ENCODE measurements around the gene FAM53B.
"Not testable (repeated sequence)": the region's sequence is repeated elsewhere in the genome, so short reads cannot be mapped to it uniquely, and the experiment has no call there.

FAM53B gene

GRCh38 chr10:124744102-124745050 is at the start of gene FAM53B:
FAM53B (minus strand) TSS chr10:124744378; CDS start chr10:124706713, 37,665 bp downstream.
- peak; percentile 84 for DNase-seq

GRCh38 chr10:124792998-124793352 is 48.8 kb upstream of the FAM53B start:
- DNase-seq, result no peak

- DNase-seq, result peak; percentile 88
Measured at GRCh38 chr10:124791547-124792348, 47.6 kb upstream of the FAM53B start, which contains the start of gene EEF1AKMT2. EEF1AKMT2 (minus strand) TSS chr10:124791887; CDS start chr10:124791833, 54 bp downstream.

DNA sequence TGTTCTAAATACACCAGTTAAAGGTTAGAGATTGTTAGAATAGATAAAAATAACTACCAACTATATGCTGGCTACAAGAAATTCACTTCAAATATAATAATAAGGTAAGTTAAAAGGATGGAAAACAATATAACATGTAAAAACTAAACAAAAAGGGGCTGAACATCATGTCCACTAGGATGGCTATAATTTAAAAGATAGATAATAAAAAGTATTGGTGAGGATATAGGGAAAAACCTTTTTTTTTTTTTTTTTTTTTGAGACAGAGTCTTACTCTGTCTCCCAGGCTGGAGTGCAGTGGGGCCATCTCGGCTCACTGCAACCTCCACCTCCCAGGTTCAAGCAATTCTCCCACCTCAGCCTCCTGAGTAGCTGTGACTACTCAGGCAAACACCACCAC is 38.7 kb upstream of the FAM53B start:
- DNase-seq, result not testable (repeated sequence)

DNA sequence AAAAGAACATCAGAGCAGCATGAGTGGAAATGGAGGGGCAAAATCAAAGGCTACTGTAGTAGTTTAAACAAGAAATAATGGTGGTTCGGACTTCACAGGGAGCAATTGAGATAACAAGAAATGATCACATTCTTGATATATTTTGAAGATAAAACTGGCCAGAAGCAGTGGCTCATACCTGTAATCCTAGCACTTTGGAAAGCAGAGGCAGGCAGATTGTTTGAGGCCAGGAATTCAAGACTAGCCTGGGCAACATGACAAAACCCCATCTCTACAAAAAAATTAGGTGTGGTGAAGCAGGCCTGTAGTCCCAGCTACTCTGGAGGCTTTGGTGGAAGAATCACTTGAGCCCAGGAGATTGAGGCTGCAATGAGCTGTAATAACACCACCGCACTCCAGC is 24.6 kb upstream of the FAM53B start:
- DNase-seq, result no peak

DNA sequence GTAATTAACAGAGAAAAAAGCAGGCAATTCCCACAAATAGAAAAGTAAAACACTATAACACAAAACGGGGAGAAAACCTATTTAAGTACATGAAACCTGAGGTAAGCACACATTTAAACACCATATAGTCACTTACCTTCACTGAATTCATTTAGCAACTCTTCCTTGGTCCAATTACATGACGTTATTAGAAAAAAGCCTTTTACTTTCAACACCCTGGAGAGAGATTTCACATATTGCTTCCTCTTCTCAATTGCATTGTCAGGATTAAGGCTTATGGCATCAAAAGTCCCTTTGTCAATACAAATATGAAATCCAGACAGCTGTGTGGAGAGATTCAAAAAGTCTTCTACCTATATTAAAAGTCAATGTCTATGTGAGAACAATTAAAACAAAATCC is 21.1 kb upstream of the FAM53B start:
- DNase-seq, result no peak

- no peak for DNase-seq
Measured at GRCh38 chr10:124763267-124763666, 19.1 kb upstream of the FAM53B start.

GRCh38 chr10:124762281-124762680 is 18.1 kb upstream of the FAM53B start:
- no peak for DNase-seq

DNA sequence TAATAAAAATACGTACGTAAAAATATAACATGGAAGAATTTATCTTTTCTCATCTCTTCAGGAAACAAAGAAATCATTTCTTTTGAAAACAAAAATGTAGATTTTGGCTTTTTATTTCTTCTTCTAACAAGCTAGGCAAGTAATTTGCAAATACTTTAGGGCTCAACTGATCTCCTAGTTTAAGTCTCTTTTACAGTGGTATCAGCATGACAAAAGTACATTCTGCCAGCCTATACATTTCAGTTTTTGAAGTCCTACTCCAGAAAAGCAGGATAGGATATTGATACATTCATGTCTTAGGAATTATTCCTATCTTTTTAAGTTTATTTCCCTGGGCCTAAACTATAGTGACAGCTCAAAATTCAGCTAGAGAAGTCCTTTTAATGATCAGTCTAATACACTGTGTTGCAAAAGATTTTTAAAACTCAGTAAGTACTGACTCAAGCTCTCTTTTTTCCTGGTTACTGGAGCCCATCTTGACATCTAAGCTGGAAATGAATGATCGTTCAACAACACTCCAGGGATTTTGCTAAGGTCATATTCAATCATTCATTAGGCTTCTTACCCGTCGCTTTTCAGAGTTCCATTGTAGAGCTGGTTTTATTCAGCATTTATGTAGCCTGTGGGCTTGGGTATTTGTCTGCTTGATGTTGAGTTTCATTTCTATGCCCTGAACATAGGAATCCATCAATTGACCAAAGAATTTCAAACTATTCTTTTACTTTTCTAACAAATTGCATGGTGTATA is 12.2 kb upstream of the FAM53B start:
- DNase-seq, result no peak

GRCh38 chr10:124755581-124755980 is 11.4 kb upstream of the FAM53B start:
- DNase-seq, result no peak

DNA sequence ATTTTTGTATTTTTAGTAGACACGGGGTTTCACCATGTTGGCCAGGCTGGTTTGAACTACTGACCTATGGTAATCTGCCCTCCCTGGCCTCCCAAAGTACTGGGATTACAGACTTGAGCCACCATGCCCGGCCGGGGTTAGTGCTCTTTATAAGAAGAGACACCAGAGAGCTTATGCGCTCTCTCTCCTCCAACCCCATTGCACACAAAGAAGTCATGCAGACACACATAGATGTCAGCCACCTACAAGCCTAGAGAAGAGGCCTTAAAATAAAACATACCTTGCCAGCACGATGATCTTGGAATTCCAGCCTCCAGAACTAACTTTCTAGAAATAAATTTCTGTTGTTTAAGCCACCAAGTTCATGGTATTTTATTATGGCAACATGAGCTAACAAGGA is 10.0 kb upstream of the FAM53B start:
- DNase-seq, result no peak

DNA sequence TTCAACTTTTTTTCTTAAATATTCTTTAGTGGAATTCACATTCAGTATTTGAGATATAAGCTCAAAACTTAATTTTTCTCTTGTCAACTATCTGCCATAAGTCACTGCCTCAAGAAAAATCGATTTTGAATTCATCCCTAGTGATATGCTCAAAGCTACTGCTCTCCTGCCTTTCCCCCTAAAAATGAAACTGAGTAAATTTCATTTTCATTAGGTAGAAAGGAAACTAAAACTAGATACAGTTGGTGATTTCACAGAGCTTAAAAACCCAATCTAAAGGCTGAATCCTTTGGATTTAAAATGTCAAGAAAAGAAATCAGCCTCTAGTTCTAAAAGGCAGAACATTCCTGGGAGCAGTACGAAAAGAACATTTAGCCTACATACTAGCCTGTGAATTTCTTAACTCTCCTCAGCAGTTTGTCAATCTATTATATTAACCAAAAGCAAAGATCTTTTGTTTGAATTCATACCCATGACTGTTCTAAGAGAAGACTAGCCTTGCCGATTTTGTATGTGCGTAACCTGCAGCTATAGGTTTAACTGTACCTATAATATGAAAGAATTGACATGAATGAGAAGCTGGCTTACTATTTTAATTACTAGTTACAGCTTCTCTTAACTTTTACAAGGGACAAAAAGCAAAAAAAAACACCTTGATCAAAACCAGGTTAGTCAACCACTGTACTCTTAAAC is 4.9 kb upstream of the FAM53B start:
- no peak for DNase-seq

- DNase-seq, result no peak
Measured at GRCh38 chr10:124748166-124748565, 4.0 kb upstream of the FAM53B start.

GRCh38 chr10:124747745-124748144 is 3.6 kb upstream of the FAM53B start:
- no peak for DNase-seq

DNA sequence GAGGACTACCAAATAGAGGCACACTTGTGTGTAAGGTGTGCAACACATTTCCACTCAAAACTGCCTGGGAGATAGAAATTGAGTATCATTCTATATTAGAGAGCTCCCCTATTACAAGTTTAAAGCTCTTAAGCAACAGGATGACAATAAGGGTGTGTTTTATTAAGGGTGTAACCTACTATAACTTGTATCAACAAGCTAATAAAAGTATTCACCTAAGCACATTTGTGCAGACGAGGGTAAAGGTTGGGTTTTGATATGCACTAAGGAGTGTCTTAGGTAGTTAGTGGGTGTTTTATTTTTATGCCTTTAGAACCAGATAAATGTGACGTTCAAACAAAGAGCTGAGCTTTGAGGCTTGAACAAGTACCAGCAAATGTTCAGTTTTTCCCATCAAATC is 2.8 kb upstream of the FAM53B start:
- DNase-seq, result no peak

DNA sequence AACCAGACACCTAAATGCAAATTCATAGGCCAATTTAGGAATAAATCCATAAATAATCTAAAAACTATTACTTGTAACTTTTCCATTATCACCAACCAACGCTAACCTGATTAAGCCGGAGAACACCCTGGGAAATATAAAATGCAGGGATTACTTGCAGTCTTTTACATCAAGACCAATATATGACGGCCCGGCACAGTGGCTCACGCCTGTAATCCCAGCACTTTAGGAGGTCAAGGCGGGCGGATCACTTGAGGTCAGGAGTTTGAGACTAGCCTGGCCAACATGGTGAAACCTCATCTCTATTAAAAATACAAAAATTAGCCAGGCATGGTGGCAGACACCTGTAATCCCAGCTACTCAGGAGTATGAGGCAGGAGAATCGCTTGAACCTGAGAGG is 2.3 kb upstream of the FAM53B start:
- not testable (repeated sequence) for DNase-seq

GRCh38 chr10:124745673-124746072 is 1.5 kb upstream of the FAM53B start:
- DNase-seq, result peak; percentile 76

GRCh38 chr10:124745252-124745651 is 1.1 kb upstream of the FAM53B start:
- DNase-seq, result no peak

- DNase-seq, result no peak
Measured at GRCh38 chr10:124743191-124744101, 732 bp downstream of the FAM53B start.

DNA sequence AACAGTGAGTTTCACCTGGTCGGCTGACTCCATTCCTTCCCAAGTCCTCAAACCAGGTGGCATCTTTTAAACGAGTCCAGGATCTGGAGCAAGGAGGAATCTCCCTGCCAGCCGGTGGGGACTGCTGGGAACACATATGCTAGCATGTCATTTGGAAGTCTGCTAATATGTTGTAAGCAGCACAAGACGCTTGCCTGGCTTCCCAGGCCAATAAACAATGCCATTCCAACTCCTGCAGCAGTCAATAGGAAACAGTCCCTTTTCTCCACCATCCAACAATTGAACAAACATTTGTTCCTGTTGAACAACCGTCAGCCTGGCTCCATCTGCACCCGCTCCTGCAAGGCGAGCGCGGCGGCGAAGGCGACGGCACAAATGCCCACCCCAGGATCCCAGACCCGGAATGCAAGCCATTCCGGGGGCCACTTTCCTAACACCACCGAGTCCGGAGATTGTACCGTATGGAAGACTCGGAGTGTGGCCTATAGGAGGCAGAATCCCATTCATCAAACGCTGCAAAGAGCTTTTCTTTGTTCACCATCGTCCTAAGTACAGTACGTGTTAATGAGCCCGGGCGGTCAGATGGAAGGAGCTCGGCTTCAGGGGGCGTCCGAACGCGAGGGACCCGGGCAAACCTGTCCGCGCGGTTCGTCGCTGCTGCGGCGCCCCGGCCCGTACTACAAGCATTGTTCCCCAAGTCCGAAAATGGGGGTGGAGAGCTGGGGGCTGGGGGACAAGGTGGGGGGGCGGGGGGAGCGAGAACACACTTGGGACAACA is 1.6 kb downstream of the FAM53B start:
- DNase-seq, result no peak
